GM10266 (cell line): Measurements from ENCODE around the gene CEP112.

Source experiments
- DNase-seq: peaks from one replicate; pipeline ENCODE4 v3.0.0; 2012; ENCODE audit errors: extremely low spot score
- CTCF ChIP-seq: IDR thresholded peaks from 2 replicates; pipeline ENCODE4 v1.5.1; 2012; ENCODE audit warnings: mild to moderate bottlenecking, low read depth; ENCODE audit not compliant: control insufficient read depth, insufficient read depth; ENCODE audit errors: missing control alignments

CEP112 gene

DNA sequence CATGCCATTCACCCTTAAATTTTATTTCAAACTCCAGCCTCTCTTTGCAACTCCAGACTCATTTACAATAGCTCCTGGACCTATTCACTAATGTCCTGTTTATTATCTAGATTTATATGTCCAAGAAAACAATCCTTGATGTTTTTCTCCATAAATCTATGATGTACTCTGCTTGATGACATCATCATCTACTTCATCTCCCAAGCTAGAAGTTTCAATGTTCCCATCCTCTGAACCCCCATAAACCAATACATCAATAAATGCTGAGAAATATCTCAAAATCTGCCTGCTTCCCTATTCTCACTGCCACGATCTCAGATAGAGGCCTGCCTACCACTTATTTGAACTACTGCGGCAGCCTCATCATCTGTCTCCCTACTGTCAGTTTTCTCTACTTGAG is 4.2 kb downstream of the CEP112 start:
- TF ChIP-seq CTCF: no peak
- no peak for DNase-seq

DNA sequence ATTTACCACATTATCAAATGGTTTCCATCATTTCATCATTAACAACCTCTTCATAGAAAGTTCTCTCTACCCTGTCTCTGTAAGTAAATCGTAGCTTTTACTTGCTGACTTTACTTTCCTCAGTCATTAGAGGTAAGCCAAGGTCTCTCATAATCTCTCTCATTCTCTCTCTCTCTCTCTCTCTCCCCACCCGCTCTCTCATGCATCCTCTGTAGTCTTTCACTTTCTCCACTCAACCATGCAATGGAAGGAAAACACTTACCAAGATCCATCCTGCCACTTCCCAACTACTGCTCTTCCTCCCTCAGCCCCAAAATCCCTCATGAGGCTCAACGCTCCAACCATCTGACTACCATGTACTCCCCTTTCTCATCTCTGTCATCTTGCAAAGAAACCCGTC is 6.1 kb downstream of the CEP112 start:
- no peak for DNase-seq
- TF ChIP-seq CTCF: no peak

- TF ChIP-seq CTCF: no peak
- no peak for DNase-seq
These were observed 7.5 kb downstream of the CEP112 start for GRCh38 chr17:66184392-66184791.

- DNase-seq: no peak
- no peak for TF ChIP-seq CTCF
These were observed 8.4 kb downstream of the CEP112 start for GRCh38 chr17:66183529-66183928.

DNA sequence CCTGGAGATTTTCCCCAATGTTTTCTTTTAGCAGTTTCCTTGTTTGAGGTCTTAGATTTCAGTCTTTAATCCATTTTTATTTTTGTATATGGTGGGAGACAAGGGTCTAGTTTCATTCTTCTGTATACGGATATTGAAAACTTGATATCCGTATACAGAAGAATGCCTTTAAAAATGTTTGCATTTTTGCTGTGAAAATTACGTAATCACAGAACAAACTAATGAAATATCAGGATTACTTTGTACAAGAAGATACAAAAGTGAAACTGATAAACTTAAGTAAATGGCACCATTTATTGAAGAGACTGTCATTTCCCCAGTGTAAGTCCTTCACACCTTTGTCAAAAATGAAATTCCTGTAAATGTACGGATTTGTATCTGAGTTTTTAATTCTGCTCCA is 13.3 kb downstream of the CEP112 start:
- TF ChIP-seq CTCF: no peak
- no peak for DNase-seq

DNA sequence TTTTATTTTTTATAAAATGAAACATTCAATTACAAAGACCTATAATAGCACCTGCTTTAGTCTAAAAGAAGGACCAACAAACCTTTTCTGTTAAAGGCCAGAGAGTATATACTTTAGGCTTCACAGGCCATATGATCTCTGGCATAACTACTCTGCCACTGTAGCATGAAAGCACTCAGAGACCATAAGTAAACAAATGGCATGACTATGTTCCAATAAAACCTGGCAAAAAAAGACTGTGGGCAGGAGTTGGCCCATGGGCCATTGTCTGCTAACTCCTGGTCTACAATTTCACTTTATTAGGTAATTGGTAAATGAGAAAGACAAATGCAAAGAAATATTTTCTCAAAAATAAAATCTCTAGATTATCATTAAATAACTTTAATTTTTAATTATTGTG is 14.9 kb downstream of the CEP112 start:
- TF ChIP-seq CTCF: no peak
- DNase-seq: no peak

- no peak for DNase-seq
- no peak for TF ChIP-seq CTCF
These were observed 16.0 kb downstream of the CEP112 start for GRCh38 chr17:66175892-66176291.

- DNase-seq: no peak
- TF ChIP-seq CTCF: no peak
These were observed 19.2 kb downstream of the CEP112 start for GRCh38 chr17:66172691-66173223.
